ENCODE results near the gene KANSL1. TPM values are rescaled to one million over a fixed set of nuclear protein-coding genes. Genes with fewer than 3 reads are reported as not detected.

Gene KANSL1
- total RNA-seq, 1 experiment from 2014 or later: 67.1 TPM

GRCh38 chr17:46064460-46064859 lies 128.8 kb downstream of the KANSL1 start:
- no TSS peak for BruUV-seq (replicated peaks)
- DNase-seq (ENCODE audit: unreplicated experiment): no peak
- no peaks in the 10 kb centered on the region for H3K9me3 Mint-ChIP-seq (ENCODE audit: unreplicated experiment)
- TF ChIP-seq, protein P1, sequence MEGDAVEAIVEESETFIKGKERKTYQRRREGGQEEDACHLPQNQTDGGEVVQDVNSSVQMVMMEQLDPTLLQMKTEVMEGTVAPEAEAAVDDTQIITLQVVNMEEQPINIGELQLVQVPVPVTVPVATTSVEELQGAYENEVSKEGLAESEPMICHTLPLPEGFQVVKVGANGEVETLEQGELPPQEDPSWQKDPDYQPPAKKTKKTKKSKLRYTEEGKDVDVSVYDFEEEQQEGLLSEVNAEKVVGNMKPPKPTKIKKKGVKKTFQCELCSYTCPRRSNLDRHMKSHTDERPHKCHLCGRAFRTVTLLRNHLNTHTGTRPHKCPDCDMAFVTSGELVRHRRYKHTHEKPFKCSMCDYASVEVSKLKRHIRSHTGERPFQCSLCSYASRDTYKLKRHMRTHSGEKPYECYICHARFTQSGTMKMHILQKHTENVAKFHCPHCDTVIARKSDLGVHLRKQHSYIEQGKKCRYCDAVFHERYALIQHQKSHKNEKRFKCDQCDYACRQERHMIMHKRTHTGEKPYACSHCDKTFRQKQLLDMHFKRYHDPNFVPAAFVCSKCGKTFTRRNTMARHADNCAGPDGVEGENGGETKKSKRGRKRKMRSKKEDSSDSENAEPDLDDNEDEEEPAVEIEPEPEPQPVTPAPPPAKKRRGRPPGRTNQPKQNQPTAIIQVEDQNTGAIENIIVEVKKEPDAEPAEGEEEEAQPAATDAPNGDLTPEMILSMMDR (IDR thresholded peaks at IDR 0.05; ENCODE audit: unreplicated experiment): no peak
- H3K36me3 Mint-ChIP-seq (ENCODE audit: insufficient read depth, unreplicated experiment): peaks cover 52% of the 10 kb centered on the region
- H3K4me3 Mint-ChIP-seq (ENCODE audit: unreplicated experiment): no peak overlapping the region
- peaks cover 14% of the 10 kb centered on the region for H3K4me1 Mint-ChIP-seq (ENCODE audit: insufficient read depth, unreplicated experiment)
- no peaks in the 10 kb centered on the region for H3K27me3 Mint-ChIP-seq (ENCODE audit: insufficient read depth, unreplicated experiment)
- intact Hi-C loops (cut with micrococcal nuclease): no loop called here
- CTCF ChIA-PET: interaction anchor here (2.1 kb wide), 1 partner anchor 18 kb away, joined by 10 read pairs; no protein-coding TSS in a partner anchor
- POLR2A ChIA-PET: interaction anchor here (1.4 to 1.7 kb wide), 3 partner anchors 9 to 129 kb away, joined by 4 to 8 read pairs (median 8); partner anchors contain the start of gene KANSL1
- peak overlapping the region; percentile 33 for H3K27ac Mint-ChIP-seq (ENCODE audit: low read depth, unreplicated experiment)

DNA sequence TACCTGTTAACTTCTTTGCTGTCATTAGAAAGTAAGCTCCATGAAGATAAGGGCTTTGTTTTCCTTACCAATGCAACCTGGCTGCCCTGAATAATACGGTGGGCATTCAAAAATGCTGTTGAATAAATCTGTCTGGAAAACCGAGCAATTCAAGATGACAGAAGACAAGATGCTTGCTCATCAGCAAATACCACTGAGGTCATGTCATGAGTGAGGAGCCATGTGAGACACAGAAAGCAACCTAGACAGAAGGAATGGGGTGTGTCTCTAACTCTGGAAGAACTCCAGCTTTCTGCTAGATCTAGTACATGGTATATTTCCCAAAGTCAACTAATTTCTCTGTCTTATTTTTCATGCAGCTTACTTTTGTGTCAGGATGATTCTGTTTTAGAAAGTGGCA lies 130.0 kb downstream of the KANSL1 start:
- H3K9me3 Mint-ChIP-seq (ENCODE audit: unreplicated experiment): no peaks in the 10 kb centered on the region
- no peaks in the 10 kb centered on the region for H3K27me3 Mint-ChIP-seq (ENCODE audit: insufficient read depth, unreplicated experiment)
- peak overlapping the region; percentile 75 for H3K27ac Mint-ChIP-seq (ENCODE audit: low read depth, unreplicated experiment)
- ChIA-PET CTCF (interaction anchor here (1.7 to 2.1 kb wide), 3 partner anchors 19 to 61 kb away, joined by 7 to 13 read pairs (median 10); no protein-coding TSS in a partner anchor), POLR2A (interaction anchor here (0.7 to 1.7 kb wide), 8 partner anchors 10 to 130 kb away, joined by 3 to 8 read pairs (median 3); partner anchors contain the start of gene KANSL1)
- H3K4me3 Mint-ChIP-seq (ENCODE audit: unreplicated experiment): no peak overlapping the region
- intact Hi-C loops (cut with micrococcal nuclease): no loop called here
- TF ChIP-seq, protein P1 (IDR thresholded peaks at IDR 0.05; ENCODE audit: unreplicated experiment): no peak
- H3K36me3 Mint-ChIP-seq (ENCODE audit: insufficient read depth, unreplicated experiment): peaks cover 63% of the 10 kb centered on the region
- DNase-seq (ENCODE audit: unreplicated experiment): peak; percentile 80
- no TSS peak for BruUV-seq (replicated peaks)
- H3K4me1 Mint-ChIP-seq (ENCODE audit: insufficient read depth, unreplicated experiment): peaks cover 14% of the 10 kb centered on the region

DNA sequence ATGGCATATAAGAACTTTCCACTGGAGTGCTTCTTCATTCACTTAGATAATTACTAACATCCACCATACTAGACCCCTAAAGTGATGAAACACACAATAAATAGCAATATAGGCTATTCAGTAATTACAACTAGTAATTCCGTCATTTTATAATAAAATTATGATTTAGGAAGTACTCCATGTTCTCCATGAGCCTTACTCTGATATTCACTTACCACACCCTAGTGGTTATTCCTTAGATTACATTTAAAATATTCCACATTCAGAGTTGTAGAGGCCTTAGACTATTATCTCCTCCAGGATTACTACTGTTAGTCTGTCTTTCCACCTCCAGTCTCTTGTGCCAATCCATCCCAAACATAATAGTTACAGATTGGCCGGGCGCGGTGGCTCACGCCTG lies 131.8 kb downstream of the KANSL1 start:
- Mint-ChIP-seq H3K4me3 (ENCODE audit: unreplicated experiment) (no peak overlapping the region), H3K9me3 (ENCODE audit: unreplicated experiment) (no peaks in the 10 kb centered on the region), H3K27ac (ENCODE audit: low read depth, unreplicated experiment) (no peak overlapping the region), H3K36me3 (ENCODE audit: insufficient read depth, unreplicated experiment) (peaks cover 71% of the 10 kb centered on the region), H3K27me3 (ENCODE audit: insufficient read depth, unreplicated experiment) (no peaks in the 10 kb centered on the region), H3K4me1 (ENCODE audit: insufficient read depth, unreplicated experiment) (peaks cover 21% of the 10 kb centered on the region)
- TF ChIP-seq, protein P1 (IDR thresholded peaks at IDR 0.05; ENCODE audit: unreplicated experiment): no peak
- ChIA-PET POLR2A (no interaction called here), CTCF (no interaction called here)
- DNase-seq (ENCODE audit: unreplicated experiment): peak; percentile 14
- BruUV-seq (replicated peaks): no TSS peak
- intact Hi-C loops (cut with micrococcal nuclease): no loop called here

DNA sequence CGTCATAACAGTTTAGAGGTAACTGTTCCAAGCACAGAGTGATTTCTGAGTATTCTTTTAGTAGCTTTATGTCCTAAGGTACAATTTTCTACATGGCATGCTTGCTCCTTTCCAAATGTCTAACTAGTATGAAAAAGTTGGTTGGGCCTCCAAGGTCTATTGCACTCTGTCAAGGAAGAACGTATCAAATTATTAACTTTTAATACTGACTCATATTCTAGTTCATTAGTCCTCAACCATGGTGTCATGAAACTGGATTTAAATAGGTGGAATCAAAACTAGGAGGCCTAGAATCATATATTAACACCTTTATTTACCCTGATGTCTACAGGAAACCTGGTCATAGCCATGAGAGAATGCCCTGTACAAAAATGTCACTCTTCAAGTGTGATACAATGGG lies 132.8 kb downstream of the KANSL1 start:
- BruUV-seq (replicated peaks): no TSS peak

More for the DNA sequence above, 132.8 kb downstream of the KANSL1 start:
- DNase-seq (ENCODE audit: unreplicated experiment): no peak
- Mint-ChIP-seq H3K27me3 (ENCODE audit: insufficient read depth, unreplicated experiment) (no peaks in the 10 kb centered on the region), H3K9me3 (ENCODE audit: unreplicated experiment) (no peaks in the 10 kb centered on the region), H3K4me3 (ENCODE audit: unreplicated experiment) (no peak overlapping the region), H3K27ac (ENCODE audit: low read depth, unreplicated experiment) (no peak overlapping the region), H3K4me1 (ENCODE audit: insufficient read depth, unreplicated experiment) (peaks cover 21% of the 10 kb centered on the region), H3K36me3 (ENCODE audit: insufficient read depth, unreplicated experiment) (peaks cover 65% of the 10 kb centered on the region)
- POLR2A ChIA-PET: interaction anchor here (0.7 to 2.0 kb wide), 2 partner anchors 133 to 227 kb away, joined by 3 to 8 read pairs; partner anchors contain the start of gene KANSL1
- CTCF ChIA-PET: interaction anchor here (3.4 kb wide), 1 partner anchor 16 kb away, joined by 16 read pairs; no protein-coding TSS in a partner anchor
- TF ChIP-seq, protein P1 (IDR thresholded peaks at IDR 0.05; ENCODE audit: unreplicated experiment): no peak
- intact Hi-C loops (cut with micrococcal nuclease): no loop called here
